GM06990 (cell line): ENCODE measurements around the gene SYNGR1.

ENCODE experiments used
- DNase-seq: peaks from one replicate; pipeline ENCODE4 v3.0.0-alpha.2; 2011; ENCODE audit not compliant: insufficient read length; ENCODE audit errors: extremely low read depth
- H3K27me3 ChIP-seq: replicated peaks from 2 replicates; pipeline ENCODE4 v1.6.0; 2011; ENCODE audit warnings: low read length; ENCODE audit not compliant: control insufficient read depth, insufficient read depth
- H3K36me3 ChIP-seq: 2 replicates; pipeline ENCODE4 v1.5.1; 2011; ENCODE audit warnings: low read length; ENCODE audit not compliant: control insufficient read depth, insufficient read depth
- H3K4me3 ChIP-seq: replicated peaks from 2 replicates; pipeline ENCODE4 v1.5.1; 2011; ENCODE audit warnings: low read depth, mild to moderate bottlenecking, control low read depth, low read length
- TF ChIP-seq, protein P1 (sequence below): IDR thresholded peaks from 2 replicates; pipeline ENCODE4 v1.5.1; 2011; ENCODE audit warnings: low read length, control low read depth, mild to moderate bottlenecking, inconsistent platforms; ENCODE audit not compliant: insufficient read depth, poor library complexity, severe bottlenecking

Gene SYNGR1

DNA sequence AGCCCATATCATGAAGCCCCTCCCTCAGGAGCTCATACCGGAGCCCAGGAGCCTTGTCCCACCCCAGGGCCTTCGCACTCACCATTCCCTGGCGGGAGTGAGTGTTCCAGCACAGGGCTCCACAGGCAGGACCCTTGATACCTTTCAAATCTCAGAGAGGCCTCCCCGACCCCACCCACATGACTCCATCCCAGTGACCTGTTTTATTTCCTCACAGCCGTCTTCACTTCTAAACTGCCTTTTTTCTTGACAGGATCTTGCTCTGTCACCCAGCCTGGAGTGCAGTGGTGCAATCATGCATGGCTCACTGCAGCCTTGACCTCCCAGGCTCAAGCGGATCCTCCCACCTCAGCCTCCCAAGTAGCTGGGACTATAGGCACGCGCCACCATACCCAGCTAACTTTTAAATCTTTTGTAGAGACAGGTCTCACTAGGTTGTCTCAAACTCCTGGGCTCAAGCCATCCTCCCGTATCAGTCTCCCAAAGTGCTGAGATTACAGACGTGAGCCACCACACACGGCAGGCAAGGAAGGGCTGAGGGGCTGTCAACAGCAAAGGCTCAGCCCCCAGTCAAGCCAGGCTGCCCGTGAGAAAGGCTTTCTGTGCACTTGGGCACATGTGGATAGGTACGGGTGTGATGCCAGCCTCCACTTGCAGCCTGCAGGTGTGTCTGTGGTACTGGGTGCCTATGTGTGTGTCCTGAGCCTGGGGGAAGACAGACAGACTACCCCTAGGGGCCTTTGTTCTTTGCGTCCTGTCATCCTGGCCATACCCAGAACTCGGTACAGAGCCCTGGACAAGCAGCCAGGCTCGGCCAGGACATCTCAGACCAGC, 39.7 kb upstream of the SYNGR1 start:
- TF ChIP-seq, protein P1, sequence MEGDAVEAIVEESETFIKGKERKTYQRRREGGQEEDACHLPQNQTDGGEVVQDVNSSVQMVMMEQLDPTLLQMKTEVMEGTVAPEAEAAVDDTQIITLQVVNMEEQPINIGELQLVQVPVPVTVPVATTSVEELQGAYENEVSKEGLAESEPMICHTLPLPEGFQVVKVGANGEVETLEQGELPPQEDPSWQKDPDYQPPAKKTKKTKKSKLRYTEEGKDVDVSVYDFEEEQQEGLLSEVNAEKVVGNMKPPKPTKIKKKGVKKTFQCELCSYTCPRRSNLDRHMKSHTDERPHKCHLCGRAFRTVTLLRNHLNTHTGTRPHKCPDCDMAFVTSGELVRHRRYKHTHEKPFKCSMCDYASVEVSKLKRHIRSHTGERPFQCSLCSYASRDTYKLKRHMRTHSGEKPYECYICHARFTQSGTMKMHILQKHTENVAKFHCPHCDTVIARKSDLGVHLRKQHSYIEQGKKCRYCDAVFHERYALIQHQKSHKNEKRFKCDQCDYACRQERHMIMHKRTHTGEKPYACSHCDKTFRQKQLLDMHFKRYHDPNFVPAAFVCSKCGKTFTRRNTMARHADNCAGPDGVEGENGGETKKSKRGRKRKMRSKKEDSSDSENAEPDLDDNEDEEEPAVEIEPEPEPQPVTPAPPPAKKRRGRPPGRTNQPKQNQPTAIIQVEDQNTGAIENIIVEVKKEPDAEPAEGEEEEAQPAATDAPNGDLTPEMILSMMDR = no peak
- H3K4me3 ChIP-seq = no peak overlapping the region
- H3K27me3 ChIP-seq = no peaks in the 10 kb centered on the region
- DNase-seq = no peak
- peaks cover 31% of the 10 kb centered on the region for H3K36me3 ChIP-seq

DNA sequence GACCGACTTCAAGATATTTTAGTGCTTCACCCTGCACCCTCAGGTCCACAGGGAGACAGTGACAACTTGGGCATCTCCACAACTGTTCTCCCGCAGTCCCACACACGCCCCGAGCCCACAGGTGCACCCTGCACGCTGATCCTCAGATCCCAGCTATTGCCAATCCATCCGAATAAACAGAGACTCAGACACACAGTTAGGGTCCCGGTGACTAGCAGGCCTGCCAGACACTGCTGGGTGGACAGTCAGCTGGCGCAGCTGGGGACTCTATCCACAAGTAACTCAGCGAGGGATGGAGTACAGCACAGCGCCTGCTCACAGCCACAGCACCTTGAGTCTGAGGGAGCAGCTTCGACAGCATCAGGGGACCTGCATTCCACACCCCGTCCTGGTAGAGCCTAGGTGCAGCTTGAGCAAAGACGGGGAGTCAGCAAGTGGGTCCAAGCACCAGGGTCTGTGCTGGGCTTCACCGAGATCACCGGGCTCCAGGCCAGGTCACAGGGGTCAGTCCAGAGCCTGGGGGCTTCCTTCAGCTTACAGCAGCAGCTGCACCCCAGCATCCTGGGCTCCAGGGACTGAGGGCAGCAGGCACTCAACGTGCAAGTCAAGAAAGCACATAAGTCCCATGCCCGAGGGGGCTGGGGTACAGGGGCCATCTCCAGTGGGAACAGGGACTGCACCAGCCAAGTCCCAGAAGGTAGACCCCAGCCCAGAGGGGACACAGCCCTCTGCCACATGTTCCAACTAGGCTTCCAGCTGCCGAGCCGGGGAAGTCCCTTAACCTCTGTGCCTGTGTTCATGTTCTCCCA, 38.0 kb upstream of the SYNGR1 start:
- Histone ChIP-seq H3K27me3 (no peaks in the 10 kb centered on the region), H3K4me3 (no peak overlapping the region), H3K36me3 (peaks cover 46% of the 10 kb centered on the region)
- peak; percentile 62 for DNase-seq
- TF ChIP-seq, protein P1 = no peak

DNA sequence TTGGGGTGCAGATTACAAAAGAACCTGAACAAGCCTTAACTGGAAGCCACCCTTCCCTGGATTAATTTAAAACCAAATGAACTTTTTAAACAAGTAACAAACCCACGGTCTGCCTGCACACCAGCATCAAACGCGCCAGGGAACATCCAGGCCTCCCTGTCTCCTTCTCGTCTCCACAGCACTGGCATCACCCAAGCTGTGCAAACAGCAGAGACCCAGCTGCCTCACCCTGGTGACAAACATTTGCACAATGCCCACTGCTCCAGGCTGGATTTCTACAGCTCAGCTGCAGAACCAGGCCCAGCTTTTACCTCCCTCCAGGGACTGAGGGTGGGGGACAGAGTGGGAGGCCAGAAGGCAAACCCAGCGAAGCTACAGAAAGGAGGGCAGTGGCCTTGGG, 37.4 kb upstream of the SYNGR1 start:
- DNase-seq = no peak
- Histone ChIP-seq H3K4me3 (no peak overlapping the region), H3K27me3 (no peaks in the 10 kb centered on the region), H3K36me3 (peaks cover 52% of the 10 kb centered on the region)
- TF ChIP-seq, protein P1 = no peak

DNA sequence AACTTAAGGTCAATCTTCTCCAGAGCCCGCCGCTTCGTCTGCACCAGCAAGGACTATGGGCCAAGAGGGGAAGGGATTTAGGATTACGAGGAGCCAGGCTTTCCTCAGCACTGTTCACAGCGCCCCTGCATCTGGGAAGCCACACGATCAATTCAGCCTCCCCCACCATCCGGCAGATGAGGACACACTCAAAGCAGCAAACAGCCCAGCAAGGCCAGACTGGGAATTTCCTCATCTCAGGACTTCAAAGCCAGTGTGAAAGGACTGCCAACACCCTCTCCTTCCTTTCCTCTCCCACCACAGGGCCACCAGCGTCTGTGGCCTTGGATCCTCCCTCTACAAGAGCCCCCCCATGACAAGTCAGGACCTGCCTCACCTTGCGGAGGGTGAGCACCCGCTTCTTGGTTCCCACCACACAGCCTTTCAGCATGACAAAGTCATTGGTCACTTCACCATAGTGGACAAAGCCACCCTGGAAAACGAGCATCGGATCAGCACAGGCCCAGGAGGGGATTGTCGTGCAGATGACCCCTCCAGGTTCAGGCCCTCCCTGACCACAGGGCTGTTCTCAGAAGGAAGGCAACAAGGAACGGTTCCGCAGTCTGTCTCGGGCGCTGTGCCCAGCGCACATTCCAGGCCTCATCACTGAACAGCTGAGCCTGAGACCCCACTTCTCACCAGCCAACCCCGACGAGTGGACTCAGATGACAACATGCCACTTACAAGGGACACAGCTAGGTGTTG, 36.4 kb upstream of the SYNGR1 start:
- Histone ChIP-seq H3K27me3 (no peaks in the 10 kb centered on the region), H3K4me3 (no peak overlapping the region), H3K36me3 (peaks cover 61% of the 10 kb centered on the region)
- no peak for DNase-seq
- TF ChIP-seq, protein P1 = no peak

DNA sequence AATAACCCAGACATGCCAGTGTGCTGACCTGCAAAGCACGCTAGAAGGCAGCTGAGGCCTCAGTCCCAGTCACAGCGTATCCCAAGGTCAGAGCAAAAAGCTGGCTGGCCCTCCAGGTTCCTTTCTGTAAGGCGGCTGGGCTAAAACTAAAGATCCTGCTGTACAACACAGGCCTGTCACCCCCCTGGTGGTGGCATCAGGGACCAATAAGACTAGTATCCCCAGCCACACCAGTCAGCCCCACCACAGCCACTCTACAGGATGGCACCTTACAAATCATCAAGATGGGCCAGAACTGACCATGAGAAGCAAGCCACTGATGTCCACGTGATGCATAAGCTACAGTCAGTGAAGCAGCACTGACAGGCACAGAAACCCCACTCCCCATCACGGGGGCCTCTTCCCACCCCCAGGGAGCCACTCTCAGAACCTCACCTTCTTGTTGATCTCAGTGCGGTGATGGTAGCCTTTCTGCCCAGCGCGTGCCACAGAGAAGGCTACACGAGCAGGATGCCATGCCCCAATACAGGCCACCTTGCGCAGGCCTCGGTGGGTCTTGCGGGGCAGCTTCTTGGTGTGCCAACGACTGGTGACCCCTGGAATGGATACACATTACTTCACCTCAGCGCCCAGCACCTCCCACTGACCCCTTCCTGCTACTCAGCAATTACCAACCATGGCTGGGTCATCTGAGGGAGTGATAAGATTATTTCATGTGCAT, 35.4 kb upstream of the SYNGR1 start:
- Histone ChIP-seq H3K27me3 (no peaks in the 10 kb centered on the region), H3K36me3 (peaks cover 62% of the 10 kb centered on the region), H3K4me3 (no peak overlapping the region)
- TF ChIP-seq, protein P1 = no peak
- DNase-seq = no peak
